Measurements from ENCODE around the gene FREM1.

The FREM1 gene

DNA sequence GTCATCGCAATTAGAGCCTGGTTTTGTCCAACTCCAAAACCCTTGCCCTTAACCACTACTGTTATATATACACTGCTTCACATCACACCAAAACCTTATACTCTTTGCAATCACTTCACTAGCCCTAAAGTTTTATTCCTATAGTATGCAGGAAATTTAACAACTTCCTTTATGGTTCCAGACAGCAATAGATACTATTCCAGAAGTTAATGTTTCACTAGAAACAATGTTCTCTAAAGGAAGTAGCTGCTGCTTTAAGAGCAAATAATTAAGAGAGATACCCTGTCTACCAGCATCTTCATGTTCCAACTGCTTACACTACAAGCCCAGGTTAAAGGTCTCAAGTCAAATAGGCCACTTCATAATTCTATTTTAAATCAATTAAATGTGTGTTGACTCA lies 22.0 kb downstream of the FREM1 start:
- H3K27ac ChIP-seq (replicated peaks; ENCODE audit: low read length): no peak overlapping the region

DNA sequence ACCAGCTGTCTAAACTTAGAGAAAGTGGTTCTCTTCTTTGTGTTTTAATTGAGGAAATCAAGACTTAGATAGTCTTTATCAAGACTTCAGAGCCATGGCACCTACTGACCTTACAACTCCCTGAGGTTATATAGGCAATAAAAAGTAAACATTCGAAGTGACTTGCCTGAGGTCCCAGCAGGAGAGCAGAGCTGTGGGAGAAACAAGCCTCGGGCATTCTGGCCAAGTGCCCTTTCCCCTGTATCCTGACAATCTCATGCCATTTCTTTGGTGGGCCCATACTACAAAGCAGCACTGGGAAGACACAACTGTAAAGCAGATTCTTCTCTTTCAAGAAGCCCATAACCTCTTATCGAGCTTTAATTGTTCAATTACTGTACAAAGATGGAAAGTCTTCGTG lies 23.1 kb downstream of the FREM1 start:
- no peak overlapping the region for H2BK120ac ChIP-seq (ENCODE audit: low read depth, low read length)
- no peak overlapping the region for H3K4me3 ChIP-seq (ENCODE audit: low read length in 2 of 2)
- H3K9me3 ChIP-seq (replicated peaks in 1 of 2; ENCODE audit: control insufficient read depth in 2 of 2, insufficient read depth in 1 of 2, low read depth in 1 of 2, low read length in 2 of 2): peaks cover 0 to 32% of the 10 kb centered on the region in 2 donors
- H3K4ac ChIP-seq (ENCODE audit: low read length): no peak overlapping the region
- no CpG with 5 or more reads among the region's 4 CpGs for WGBS, 2 donors (ENCODE audit: extremely low coverage in 2 of 2, insufficient read length in 2 of 2, insufficient replicate concordance in 1 of 2)
- no peaks in the 10 kb centered on the region for H3K4me1 ChIP-seq (ENCODE audit: control insufficient read depth in 2 of 2, insufficient read depth in 1 of 2, low read depth in 1 of 2, low read length in 2 of 2)
- H2AFZ ChIP-seq (ENCODE audit: low read length): no peak overlapping the region
- no peak for DNase-seq (ENCODE audit: low spot score)
- H3K18ac ChIP-seq (ENCODE audit: low read length): no peak overlapping the region
- H3K27ac ChIP-seq (replicated peaks; ENCODE audit: low read length): no peak overlapping the region
- no peak overlapping the region for H3K14ac ChIP-seq (ENCODE audit: low read length)
- no peak overlapping the region for H2AK5ac ChIP-seq (ENCODE audit: low read depth, low read length)
- H4K8ac ChIP-seq (ENCODE audit: low read depth, low read length): no peak overlapping the region
- no peaks in the 10 kb centered on the region for H3K27me3 ChIP-seq (ENCODE audit: control insufficient read depth in 3 of 3, insufficient read depth in 3 of 3, low read depth in 1 of 3, low read length in 3 of 3)
- H4K91ac ChIP-seq (ENCODE audit: low read depth, low read length, poor library complexity): no peak overlapping the region
- no peak overlapping the region for H3K9ac ChIP-seq (ENCODE audit: low read depth, low read length, poor library complexity)
- H2BK15ac ChIP-seq (ENCODE audit: low read length): no peak overlapping the region
- H2BK12ac ChIP-seq (ENCODE audit: low read length): no peak overlapping the region
- no peaks in the 10 kb centered on the region for H3K79me1 ChIP-seq (ENCODE audit: low read depth, low read length)
- peaks cover 0 to 49% of the 10 kb centered on the region in 2 donors for H3K36me3 ChIP-seq (replicated peaks in 1 of 2; ENCODE audit: control insufficient read depth in 2 of 2, insufficient read depth in 2 of 2, low read length in 2 of 2)
- no peak overlapping the region for H3K4me2 ChIP-seq (ENCODE audit: insufficient read depth, low read length, poor library complexity, severe bottlenecking)
- H3K23ac ChIP-seq (ENCODE audit: low read depth, low read length, poor library complexity): no peak overlapping the region
- no peak overlapping the region for H2BK5ac ChIP-seq (ENCODE audit: low read length)

More for the DNA sequence above, 22.0 kb downstream of the FREM1 start:
- Histone ChIP-seq H3K9ac (ENCODE audit: low read depth, low read length, poor library complexity) (no peak overlapping the region), H2AFZ (ENCODE audit: low read length) (no peak overlapping the region), H3K27me3 (ENCODE audit: control insufficient read depth in 3 of 3, insufficient read depth in 3 of 3, low read depth in 1 of 3, low read length in 3 of 3) (no peaks in the 10 kb centered on the region), H4K8ac (ENCODE audit: low read depth, low read length) (no peak overlapping the region), H3K4me2 (ENCODE audit: insufficient read depth, low read length, poor library complexity, severe bottlenecking) (no peak overlapping the region), H2BK120ac (ENCODE audit: low read depth, low read length) (no peak overlapping the region), H2BK5ac (ENCODE audit: low read length) (no peak overlapping the region), H3K14ac (ENCODE audit: low read length) (no peak overlapping the region), H3K36me3 (replicated peaks in 1 of 2; ENCODE audit: control insufficient read depth in 2 of 2, insufficient read depth in 2 of 2, low read length in 2 of 2) (peaks cover 0 to 53% of the 10 kb centered on the region in 2 donors), H3K4me3 (ENCODE audit: low read length in 2 of 2) (no peak overlapping the region), H3K9me3 (replicated peaks in 1 of 2; ENCODE audit: control insufficient read depth in 2 of 2, insufficient read depth in 1 of 2, low read depth in 1 of 2, low read length in 2 of 2) (peaks cover 0 to 38% of the 10 kb centered on the region in 2 donors), H3K18ac (ENCODE audit: low read length) (no peak overlapping the region), H4K91ac (ENCODE audit: low read depth, low read length, poor library complexity) (no peak overlapping the region), H3K4ac (ENCODE audit: low read length) (no peak overlapping the region), H3K23ac (ENCODE audit: low read depth, low read length, poor library complexity) (no peak overlapping the region), H2BK12ac (ENCODE audit: low read length) (no peak overlapping the region), H2BK15ac (ENCODE audit: low read length) (no peak overlapping the region), H2AK5ac (ENCODE audit: low read depth, low read length) (no peak overlapping the region), H3K4me1 (ENCODE audit: control insufficient read depth in 2 of 2, insufficient read depth in 1 of 2, low read depth in 1 of 2, low read length in 2 of 2) (no peaks in the 10 kb centered on the region), H3K79me1 (ENCODE audit: low read depth, low read length) (no peaks in the 10 kb centered on the region)
- WGBS, 2 donors (ENCODE audit: extremely low coverage in 2 of 2, insufficient read length in 2 of 2, insufficient replicate concordance in 1 of 2): no CpG with 5 or more reads among the region's 1 CpG
- no peak for DNase-seq (ENCODE audit: low spot score)

DNA sequence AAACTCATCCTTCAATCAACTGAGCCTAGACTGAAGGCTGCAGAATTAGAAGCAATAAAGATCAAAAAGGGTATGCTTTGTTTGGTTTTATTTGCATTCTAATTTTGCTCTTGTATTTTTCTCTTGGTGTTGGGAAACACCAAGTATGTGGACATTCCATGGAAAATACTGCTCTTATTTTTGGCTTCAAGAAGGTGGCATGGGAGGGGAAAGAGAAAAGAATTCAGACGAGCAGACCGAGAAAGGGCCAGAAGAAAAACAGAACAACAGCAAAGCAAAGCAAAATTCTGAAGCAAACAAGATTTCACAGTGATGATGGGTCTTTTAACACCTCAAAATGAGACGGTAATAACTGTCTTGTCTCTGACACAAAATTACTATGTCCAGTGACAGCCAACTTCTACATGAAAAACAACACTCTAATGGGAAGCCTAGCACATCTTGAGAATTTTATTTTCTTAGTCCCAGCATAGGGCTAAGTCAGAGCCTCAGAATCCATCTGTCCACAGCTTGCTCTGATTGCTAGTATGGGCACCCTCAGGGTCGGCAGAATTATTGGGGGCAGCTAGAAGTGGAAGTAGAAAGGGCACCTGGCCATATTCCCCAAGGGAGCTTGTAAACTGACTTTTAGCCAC lies 26.8 kb downstream of the FREM1 start:
- Histone ChIP-seq H2BK12ac (ENCODE audit: low read length) (no peak overlapping the region), H3K14ac (ENCODE audit: low read length) (no peak overlapping the region), H3K79me1 (ENCODE audit: low read depth, low read length) (no peaks in the 10 kb centered on the region), H3K23ac (ENCODE audit: low read depth, low read length, poor library complexity) (no peak overlapping the region), H2BK15ac (ENCODE audit: low read length) (no peak overlapping the region), H3K27ac (replicated peaks; ENCODE audit: low read length) (no peak overlapping the region), H3K9ac (ENCODE audit: low read depth, low read length, poor library complexity) (no peak overlapping the region), H3K4me2 (ENCODE audit: insufficient read depth, low read length, poor library complexity, severe bottlenecking) (no peak overlapping the region), H2AK5ac (ENCODE audit: low read depth, low read length) (no peak overlapping the region), H4K8ac (ENCODE audit: low read depth, low read length) (no peak overlapping the region), H3K27me3 (ENCODE audit: control insufficient read depth in 3 of 3, insufficient read depth in 3 of 3, low read depth in 1 of 3, low read length in 3 of 3) (no peaks in the 10 kb centered on the region), H3K4me1 (ENCODE audit: control insufficient read depth in 2 of 2, insufficient read depth in 1 of 2, low read depth in 1 of 2, low read length in 2 of 2) (peaks cover 2 to 5% of the 10 kb centered on the region in 2 donors), H3K4me3 (ENCODE audit: low read length in 2 of 2) (no peak overlapping the region), H4K91ac (ENCODE audit: low read depth, low read length, poor library complexity) (no peak overlapping the region), H3K36me3 (replicated peaks in 1 of 2; ENCODE audit: control insufficient read depth in 2 of 2, insufficient read depth in 2 of 2, low read length in 2 of 2) (peaks cover 0 to 27% of the 10 kb centered on the region in 2 donors), H3K4ac (ENCODE audit: low read length) (no peak overlapping the region), H3K18ac (ENCODE audit: low read length) (no peak overlapping the region), H2BK5ac (ENCODE audit: low read length) (no peak overlapping the region), H3K9me3 (replicated peaks in 1 of 2; ENCODE audit: control insufficient read depth in 2 of 2, insufficient read depth in 1 of 2, low read depth in 1 of 2, low read length in 2 of 2) (peaks cover 0 to 18% of the 10 kb centered on the region in 2 donors), H2BK120ac (ENCODE audit: low read depth, low read length) (no peak overlapping the region), H2AFZ (ENCODE audit: low read length) (no peak overlapping the region)
- no CpG with 5 or more reads among the region's 4 CpGs for WGBS, 2 donors (ENCODE audit: extremely low coverage in 2 of 2, insufficient read length in 2 of 2, insufficient replicate concordance in 1 of 2)
- no peak for DNase-seq (ENCODE audit: low spot score)

DNA sequence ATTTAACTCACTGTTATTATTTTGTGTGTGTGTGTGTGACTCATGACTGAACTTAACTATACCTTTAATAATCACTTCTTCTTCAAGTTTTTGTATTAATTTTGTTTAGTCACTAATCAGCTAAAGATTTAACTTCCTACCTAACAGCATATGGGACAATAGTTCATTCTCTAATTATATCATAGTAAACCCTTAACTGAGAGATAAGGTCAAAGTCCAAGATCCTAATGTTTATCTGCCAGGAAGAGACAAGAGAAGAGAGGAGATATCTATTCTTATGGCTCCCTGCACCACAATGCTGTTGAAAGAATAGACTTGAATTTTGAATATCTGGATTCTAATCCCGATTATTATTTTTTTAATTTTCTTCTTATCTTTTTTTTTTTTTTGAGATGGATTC lies 28.1 kb downstream of the FREM1 start:
- no CpG with 5 or more reads among the region's 1 CpG for WGBS, 2 donors (ENCODE audit: extremely low coverage in 2 of 2, insufficient read length in 2 of 2, insufficient replicate concordance in 1 of 2)
- no peak overlapping the region for H2AFZ ChIP-seq (ENCODE audit: low read length)
- H2BK12ac ChIP-seq (ENCODE audit: low read length): no peak overlapping the region

More for the DNA sequence above, 28.1 kb downstream of the FREM1 start:
- H2BK15ac ChIP-seq (ENCODE audit: low read length): no peak overlapping the region
- no peak overlapping the region for H4K91ac ChIP-seq (ENCODE audit: low read depth, low read length, poor library complexity)
- H3K4me3 ChIP-seq (ENCODE audit: low read length in 2 of 2): no peak overlapping the region
- H3K27me3 ChIP-seq (ENCODE audit: control insufficient read depth in 3 of 3, insufficient read depth in 3 of 3, low read depth in 1 of 3, low read length in 3 of 3): no peaks in the 10 kb centered on the region
- H4K8ac ChIP-seq (ENCODE audit: low read depth, low read length): no peak overlapping the region
- no peak overlapping the region for H2BK120ac ChIP-seq (ENCODE audit: low read depth, low read length)
- H3K4me1 ChIP-seq (ENCODE audit: control insufficient read depth in 2 of 2, insufficient read depth in 1 of 2, low read depth in 1 of 2, low read length in 2 of 2): peaks cover 2 to 5% of the 10 kb centered on the region in 2 donors
- H3K9ac ChIP-seq (ENCODE audit: low read depth, low read length, poor library complexity): no peak overlapping the region
- H3K4me2 ChIP-seq (ENCODE audit: insufficient read depth, low read length, poor library complexity, severe bottlenecking): no peak overlapping the region
- DNase-seq (ENCODE audit: low spot score): no peak
- no peak overlapping the region for H3K27ac ChIP-seq (replicated peaks; ENCODE audit: low read length)
- no peaks in the 10 kb centered on the region for H3K79me1 ChIP-seq (ENCODE audit: low read depth, low read length)
- H3K14ac ChIP-seq (ENCODE audit: low read length): no peak overlapping the region
- H3K4ac ChIP-seq (ENCODE audit: low read length): no peak overlapping the region
- peaks cover 0 to 30% of the 10 kb centered on the region in 2 donors for H3K36me3 ChIP-seq (replicated peaks in 1 of 2; ENCODE audit: control insufficient read depth in 2 of 2, insufficient read depth in 2 of 2, low read length in 2 of 2)
- no peak overlapping the region for H2BK5ac ChIP-seq (ENCODE audit: low read length)
- no peak overlapping the region for H2AK5ac ChIP-seq (ENCODE audit: low read depth, low read length)
- no peak overlapping the region for H3K18ac ChIP-seq (ENCODE audit: low read length)
- no peak overlapping the region for H3K23ac ChIP-seq (ENCODE audit: low read depth, low read length, poor library complexity)
- peaks cover 0 to 27% of the 10 kb centered on the region in 2 donors for H3K9me3 ChIP-seq (replicated peaks in 1 of 2; ENCODE audit: control insufficient read depth in 2 of 2, insufficient read depth in 1 of 2, low read depth in 1 of 2, low read length in 2 of 2)

Measured in neuronal stem cell (in vitro differentiated cells).